Aorta (tissue), 5 donors: Measurements from ENCODE around the gene ZNF334. TPM values are rescaled to one million over a fixed set of nuclear protein-coding genes. Genes with fewer than 3 reads are reported as not detected.

Source experiments
- ATAC-seq: fragments of 200-7000 bp; cut with Tn5 transposase; one replicate; pipeline ENCODE4 v1.9.1; 2022; ENCODE audit warnings: moderate library complexity; ENCODE audit not compliant: low FRiP score
- DNase-seq, 2 donors: peaks; one replicate each; pipeline ENCODE4 v3.0.0-alpha.2; 2020
- H3K27ac ChIP-seq, 2 donors: one replicate each; pipeline ENCODE4 v1.5.1; 2013; ENCODE audit warnings: low read length in 2 of 2, mild to moderate bottlenecking in 2 of 2, moderate library complexity in 2 of 2, control low read depth in 1 of 2, inconsistent platforms in 1 of 2, low read depth in 1 of 2
- H3K27me3 ChIP-seq, 2 donors: one replicate each; pipeline ENCODE4 v1.6.1; 2013; ENCODE audit warnings: control low read depth in 1 of 2, low read length in 1 of 2, mild to moderate bottlenecking in 1 of 2, moderate library complexity in 1 of 2; ENCODE audit not compliant: insufficient read depth in 2 of 2, control insufficient read depth in 1 of 2
- H3K36me3 ChIP-seq, 2 donors: one replicate each; pipeline ENCODE4 v1.6.1; 2013; ENCODE audit warnings: control low read depth in 1 of 2, low read length in 1 of 2, mild to moderate bottlenecking in 1 of 2; ENCODE audit not compliant: insufficient read depth in 2 of 2, control insufficient read depth in 1 of 2
- H3K4me1 ChIP-seq, 2 donors: one replicate each; pipeline ENCODE4 v1.6.1; 2013; ENCODE audit warnings: low read length in 2 of 2, control low read depth in 1 of 2, mild to moderate bottlenecking in 1 of 2, moderate library complexity in 1 of 2; ENCODE audit not compliant: insufficient read depth in 2 of 2, control insufficient read depth in 1 of 2
- H3K4me3 ChIP-seq, 2 donors: one replicate each; pipeline ENCODE4 v1.5.1; 2013; ENCODE audit warnings: low read length in 2 of 2, control low read depth in 1 of 2, mild to moderate bottlenecking in 1 of 2
- H3K9me3 ChIP-seq: one replicate; pipeline ENCODE4 v1.6.1; 2013; ENCODE audit warnings: mild to moderate bottlenecking, low read length; ENCODE audit not compliant: control insufficient read depth
- WGBS, 2 donors: extraction: QIAGEN DNeasy Blood & Tissue Kit; methylation state at CpG; one replicate each; pipeline ENCODE4 v1.1.7; 2013; 5-methylcytosine and 5-hydroxymethylcytosine counted together
- intact Hi-C, 2 donors: fragments of 100-400 bp; cut with DNase I; formaldehyde crosslinking; loops; one replicate each; pipeline versions ENCODE4 v1.14.2 to v1.15.0; 2022
- polyA plus RNA-seq, 2 donors: library from polyadenylated mRNA; stranded (reverse); fragments of 200-250 nt; gene quantifications; one replicate each; pipeline ENCODE4 v1.2.3, GENCODE V29; 2013
- total RNA-seq, 2 donors: library from RNA; stranded (reverse); fragmentation: NEBNext Ultra II Directional; extraction: Animal tissue kit (Norgen Biotek cat#: 25700); gene quantifications; one replicate each; pipeline ENCODE4 v1.2.1, GENCODE V29; 2021
- donor health status: healthy with polysubstance abuse.
- donor health status: Bipolar disorder and iron deficiency.
- donor health status: DM: no; HTN: no; CAD: no.
- donor health status: DM: no; HTN: no; CAD: no.
- donor health status: DM: yes; HTN: yes; CAD: no.

Gene ZNF334
- total and polyA plus RNA-seq, 4 donors: 0.38 to 3.9 (median 1.2) TPM

DNA sequence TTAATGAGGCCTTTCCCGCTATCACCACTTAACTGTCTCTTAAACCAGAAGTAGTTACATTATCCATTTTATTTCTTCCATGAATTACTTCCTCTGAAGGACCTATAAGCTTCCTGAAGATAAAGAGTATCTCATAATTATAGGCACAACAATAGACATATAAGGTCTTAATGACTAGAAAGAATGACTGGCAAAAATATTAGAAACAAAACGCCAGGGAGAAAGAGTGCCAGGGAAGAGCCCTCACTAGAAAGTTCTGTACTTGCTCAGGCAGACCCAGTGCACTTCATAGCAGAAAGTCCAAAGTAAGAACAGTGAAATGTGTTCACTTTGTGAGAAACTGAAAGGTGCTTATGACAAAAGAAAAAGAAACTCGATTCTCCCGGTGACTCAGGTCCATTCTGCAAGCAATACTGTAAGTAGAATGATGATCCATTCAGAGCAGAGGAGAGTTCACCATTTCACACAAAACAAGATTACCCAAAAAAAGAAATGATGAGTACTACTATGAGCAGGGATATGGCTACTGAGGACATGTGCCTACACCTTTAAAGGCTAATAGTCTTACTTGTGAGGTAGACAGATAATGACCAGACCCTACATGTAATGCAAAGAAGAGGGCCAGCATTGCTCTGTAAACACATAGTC is 5.5 kb downstream of the ZNF334 start:
- 90 to 95% methylated on average over 4 of the region's 4 CpGs for WGBS, 2 donors
- Histone ChIP-seq H3K4me3 (no peak overlapping the region), H3K9me3 (no peaks in the 10 kb centered on the region), H3K4me1 (no peaks in the 10 kb centered on the region), H3K27me3 (peaks cover 0 to 2% of the 10 kb centered on the region in 2 donors), H3K36me3 (no peaks in the 10 kb centered on the region), H3K27ac (no peak overlapping the region)
- DNase-seq (no peak), ATAC-seq (no peak)
- intact Hi-C loops: no loop called here

DNA sequence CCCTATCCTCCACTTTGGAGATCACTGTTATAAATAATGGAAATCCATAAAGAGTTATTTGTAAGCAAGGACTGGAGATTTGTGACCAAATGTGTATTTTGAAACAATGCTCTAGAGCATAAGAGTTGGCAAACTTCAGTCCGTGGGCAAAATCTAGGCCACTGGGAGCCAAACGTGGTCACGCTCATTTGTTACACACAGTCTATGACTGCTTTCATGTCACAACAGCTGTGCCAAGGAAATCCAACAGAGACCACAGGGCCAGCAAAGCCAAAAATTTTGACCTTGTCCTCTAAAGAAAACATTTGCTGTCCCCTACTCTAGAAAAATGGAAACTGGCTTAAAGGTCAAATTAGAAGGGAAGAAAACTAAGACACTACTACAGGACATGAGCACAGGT is 7.9 kb downstream of the ZNF334 start:
- no peak for DNase-seq
- H3K4me3 ChIP-seq: no peak overlapping the region
- WGBS, 2 donors: 91 to 92% methylated on average over 3 of the region's 3 CpGs
- no peaks in the 10 kb centered on the region for H3K36me3 ChIP-seq
- peaks cover 7% of the 10 kb centered on the region for H3K9me3 ChIP-seq
- intact Hi-C loops: no loop called here
- no peak overlapping the region for H3K27ac ChIP-seq
- peaks cover 0 to 2% of the 10 kb centered on the region in 2 donors for H3K27me3 ChIP-seq
- H3K4me1 ChIP-seq: no peaks in the 10 kb centered on the region
- ATAC-seq: no peak

DNA sequence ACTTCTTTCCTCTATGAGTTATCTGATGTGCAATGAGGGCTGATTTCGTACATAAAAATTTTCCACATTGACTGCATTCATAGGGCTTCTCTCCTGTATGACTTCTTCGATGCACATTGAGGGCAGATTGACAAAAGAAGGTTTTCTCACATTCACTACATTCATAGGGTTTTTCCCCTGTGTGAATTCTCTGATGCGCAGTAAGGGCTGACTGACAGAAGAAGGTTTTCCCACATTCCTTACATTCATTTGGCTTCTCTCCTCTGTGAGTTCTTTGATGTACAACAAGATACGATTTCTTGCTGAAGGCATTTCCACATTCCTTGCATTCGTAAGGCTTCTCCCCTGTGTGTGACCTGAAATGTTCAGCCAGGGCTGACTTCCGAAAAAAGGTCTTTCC is 11.4 kb downstream of the ZNF334 start:
- no peak overlapping the region for H3K4me3 ChIP-seq
- peaks cover 0 to 2% of the 10 kb centered on the region in 2 donors for H3K27me3 ChIP-seq
- intact Hi-C loops: no loop called here
- no peaks in the 10 kb centered on the region for H3K36me3 ChIP-seq
- no peaks in the 10 kb centered on the region for H3K4me1 ChIP-seq
- WGBS, 2 donors: 93 to 94% methylated on average over 6 of the region's 6 CpGs
- DNase-seq (no peak), ATAC-seq (no peak)
- H3K9me3 ChIP-seq: peaks cover 9% of the 10 kb centered on the region
- H3K27ac ChIP-seq: no peak overlapping the region

DNA sequence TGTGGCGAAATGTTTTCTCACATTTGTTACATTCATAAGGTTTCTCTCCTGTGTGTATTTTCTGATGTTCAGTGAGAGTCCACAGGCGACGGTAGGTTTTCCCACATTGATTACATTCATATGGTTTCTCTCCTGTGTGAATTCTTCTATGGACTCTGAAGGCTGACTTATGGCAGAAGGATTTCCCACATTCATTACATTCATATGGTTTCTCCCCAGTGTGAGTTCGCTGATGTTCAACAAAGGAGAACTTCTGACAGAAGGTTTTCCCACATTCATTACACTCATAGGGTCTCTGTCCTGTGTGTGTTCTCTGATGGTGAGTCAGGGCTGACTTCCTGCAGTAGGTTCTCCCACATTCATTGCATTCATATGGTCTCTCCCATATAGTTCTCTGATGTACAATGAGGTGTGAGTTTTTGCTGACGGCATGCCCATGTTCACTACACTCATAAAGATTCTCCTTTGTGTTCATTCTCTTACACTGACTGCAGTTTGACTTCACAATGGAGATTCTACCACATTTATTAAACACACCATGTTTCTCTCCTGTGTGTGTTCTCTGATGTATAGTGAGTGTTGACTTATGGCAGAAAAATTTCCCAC is 11.9 kb downstream of the ZNF334 start:
- DNase-seq (no peak), ATAC-seq (no peak)
- Histone ChIP-seq H3K27ac (no peak overlapping the region), H3K9me3 (peaks cover 14% of the 10 kb centered on the region), H3K27me3 (peaks cover 0 to 2% of the 10 kb centered on the region in 2 donors), H3K4me1 (no peaks in the 10 kb centered on the region), H3K4me3 (no peak overlapping the region), H3K36me3 (no peaks in the 10 kb centered on the region)
- intact Hi-C loops: no loop called here
- 95 to 97% methylated on average over 5 of the region's 5 CpGs for WGBS, 2 donors

DNA sequence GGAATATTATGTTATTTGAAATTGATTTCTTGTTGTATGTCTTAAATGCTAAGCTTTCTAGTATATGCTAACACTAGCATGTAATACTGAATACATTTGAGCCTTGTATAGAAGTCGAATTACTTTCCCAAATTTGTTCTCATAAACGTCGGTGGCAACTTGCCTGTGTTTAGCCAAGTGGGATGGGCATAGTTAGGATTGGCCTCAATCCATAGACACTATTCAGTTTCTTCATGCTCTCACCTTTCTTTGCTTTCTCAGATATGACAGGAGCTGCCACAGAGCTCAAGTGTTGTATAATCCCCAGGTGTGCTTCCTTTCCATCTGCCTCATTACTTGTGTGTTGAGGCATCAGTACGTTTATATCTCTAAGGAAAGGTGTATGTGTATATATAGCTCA is 19.3 kb downstream of the ZNF334 start:
- DNase-seq: no peak
- Histone ChIP-seq H3K4me1 (no peaks in the 10 kb centered on the region), H3K36me3 (no peaks in the 10 kb centered on the region), H3K9me3 (peaks cover 8% of the 10 kb centered on the region), H3K4me3 (no peak overlapping the region), H3K27ac (no peak overlapping the region), H3K27me3 (no peaks in the 10 kb centered on the region)
- no peak for ATAC-seq
- WGBS, 2 donors: 72 to 78% methylated on average over 4 of the region's 4 CpGs
- intact Hi-C loops: no loop called here

DNA sequence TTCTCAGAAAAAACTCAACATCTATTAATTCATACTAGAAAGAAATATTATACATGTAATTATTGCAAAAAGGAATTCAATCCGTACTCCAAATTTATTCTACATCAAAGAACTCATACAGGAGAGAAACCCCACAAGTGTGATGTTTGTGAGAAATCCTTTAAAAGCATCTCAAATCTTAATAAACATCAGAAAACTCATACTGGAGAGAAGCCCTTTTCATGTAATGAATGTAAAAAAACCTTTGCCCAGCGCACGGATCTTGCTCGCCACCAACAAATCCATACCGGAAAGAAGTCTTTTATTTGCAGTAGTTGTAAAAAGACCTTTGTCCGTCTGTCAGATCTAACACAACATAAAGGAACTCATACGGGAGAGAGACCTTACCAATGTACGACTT is 22.0 kb downstream of the ZNF334 start:
- intact Hi-C loops: no loop called here
- Histone ChIP-seq H3K36me3 (no peaks in the 10 kb centered on the region), H3K9me3 (no peaks in the 10 kb centered on the region), H3K4me3 (no peak overlapping the region), H3K27me3 (no peaks in the 10 kb centered on the region), H3K4me1 (no peaks in the 10 kb centered on the region), H3K27ac (no peak overlapping the region)
- DNase-seq (no peak), ATAC-seq (no peak)
- 90 to 92% methylated on average over 8 of the region's 8 CpGs for WGBS, 2 donors

DNA sequence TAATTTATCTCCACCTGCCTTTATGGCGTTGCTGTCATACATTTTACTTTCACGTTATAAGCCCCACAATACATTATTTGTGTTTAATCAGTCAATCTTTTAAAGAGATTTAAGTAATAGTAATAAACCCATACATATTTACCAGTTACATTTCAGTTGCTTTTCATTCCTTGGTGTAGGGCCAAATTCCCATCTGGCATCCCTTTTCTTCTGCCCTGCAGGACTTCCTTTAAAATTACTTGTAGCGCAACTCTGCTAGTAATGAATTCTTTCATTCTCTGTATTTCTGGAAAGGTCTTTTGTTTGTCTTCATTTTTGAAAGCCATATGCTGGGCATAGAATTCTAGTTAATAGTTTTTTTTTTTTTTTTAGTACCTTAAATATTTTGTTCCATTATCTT is 24.9 kb downstream of the ZNF334 start:
- no peak for ATAC-seq
- Histone ChIP-seq H3K27ac (no peak overlapping the region), H3K9me3 (no peaks in the 10 kb centered on the region), H3K27me3 (no peaks in the 10 kb centered on the region), H3K36me3 (no peaks in the 10 kb centered on the region), H3K4me1 (no peaks in the 10 kb centered on the region), H3K4me3 (no peak overlapping the region)
- intact Hi-C loops: no loop called here
- 73 to 75% methylated on average over 3 of the region's 3 CpGs for WGBS, 2 donors
- no peak for DNase-seq

DNA sequence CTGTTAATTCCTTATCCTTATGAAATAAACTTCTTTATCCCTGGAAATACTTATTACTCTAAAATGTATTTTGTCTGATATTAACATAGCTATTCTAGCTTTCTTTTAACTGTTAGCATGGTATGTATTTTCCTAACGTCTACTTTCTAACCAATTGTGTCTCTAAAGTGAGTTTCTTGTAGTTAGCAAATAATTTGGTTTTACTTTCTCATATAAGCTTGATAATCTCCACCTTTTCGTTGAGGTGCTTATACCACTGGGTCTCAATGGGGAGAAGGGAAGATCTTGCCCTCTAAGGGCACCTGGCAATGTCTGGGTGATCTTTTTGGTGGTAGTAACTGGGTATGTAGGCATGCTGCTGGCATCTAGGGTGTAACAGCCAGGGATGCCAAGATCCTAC is 25.7 kb downstream of the ZNF334 start:
- no peak for ATAC-seq
- 58 to 67% methylated on average over 2 of the region's 2 CpGs for WGBS, 2 donors
- Histone ChIP-seq H3K4me3 (no peak overlapping the region), H3K27me3 (no peaks in the 10 kb centered on the region), H3K27ac (no peak overlapping the region), H3K9me3 (no peaks in the 10 kb centered on the region), H3K4me1 (no peaks in the 10 kb centered on the region), H3K36me3 (no peaks in the 10 kb centered on the region)
- intact Hi-C loops: no loop called here
- no peak for DNase-seq

DNA sequence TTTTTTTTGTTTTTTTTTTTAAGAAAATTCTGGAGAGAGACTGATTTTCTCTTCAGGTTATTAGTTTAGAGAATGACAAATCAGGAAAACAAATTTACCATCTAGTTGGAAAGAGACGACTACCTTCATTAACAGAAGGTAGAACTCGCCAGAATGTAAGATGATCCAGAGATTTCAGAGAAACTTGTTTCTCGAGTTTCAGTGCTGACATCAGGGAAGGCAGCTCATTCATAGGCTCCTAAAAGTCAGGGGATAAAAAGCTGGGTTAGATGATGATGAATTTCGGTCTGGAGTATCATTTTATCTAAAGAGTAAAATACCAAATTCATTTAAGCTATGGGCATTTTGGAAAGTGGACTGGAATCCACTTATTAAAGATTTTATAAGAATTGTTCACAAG is 27.9 kb downstream of the ZNF334 start:
- no peak overlapping the region for H3K4me3 ChIP-seq
- ATAC-seq: no peak
- no peaks in the 10 kb centered on the region for H3K36me3 ChIP-seq
- no peaks in the 10 kb centered on the region for H3K9me3 ChIP-seq
- H3K4me1 ChIP-seq: no peaks in the 10 kb centered on the region
- WGBS, 2 donors: 31 to 36% methylated on average over 4 of the region's 4 CpGs
- H3K27me3 ChIP-seq: no peaks in the 10 kb centered on the region
- DNase-seq: no peak
- intact Hi-C loops: no loop called here
- no peak overlapping the region for H3K27ac ChIP-seq
